PC-9 (cell line): Measurements from ENCODE around the gene P4HA2.

Experiments used
- CTCF ChIP-seq: fragments of 200-600 bp; sonication (generic); conservative IDR thresholded peaks from 2 replicates; pipeline ENCODE4 v1.6.1; 2017; ENCODE audit warnings: mixed run types, antibody characterized with exemption, mild to moderate bottlenecking, moderate library complexity
- EZH2 ChIP-seq: fragments of 200-600 bp; sonication (generic); IDR thresholded peaks from 2 replicates; pipeline ENCODE4 v1.8.0; 2017; ENCODE audit warnings: antibody characterized with exemption, low read depth

- TF ChIP-seq CTCF (no peak), EZH2 (no peak)
Observed at GRCh38 chr5:132205385-132206125, 22.1 kb downstream of the P4HA2 start.
